Stomach (tissue), 4 donors: Measurements from ENCODE around the gene FAM237B.

Source experiments
- POLR2A ChIP-seq, 4 donors: fragments of 450-650 bp; IDR thresholded peaks; one replicate each; pipeline ENCODE4 v1.6.1; 2016; ENCODE audit warnings: antibody characterized with exemption in 4 of 4, control low read depth in 2 of 4, mild to moderate bottlenecking in 1 of 4, moderate library complexity in 1 of 4
- TF ChIP-seq, protein P1 (sequence below), 7 experiments: fragments of 450-650 bp in 4 of 7; fragments of 200-600 bp in 3 of 7; sonication (generic) in 3 of 7; IDR thresholded peaks; one replicate each; pipeline ENCODE4 v1.5.1; 2016 to 2019; ENCODE audit warnings: antibody characterized with exemption in 7 of 7, control low read depth in 2 of 7, mild to moderate bottlenecking in 1 of 7

DNA sequence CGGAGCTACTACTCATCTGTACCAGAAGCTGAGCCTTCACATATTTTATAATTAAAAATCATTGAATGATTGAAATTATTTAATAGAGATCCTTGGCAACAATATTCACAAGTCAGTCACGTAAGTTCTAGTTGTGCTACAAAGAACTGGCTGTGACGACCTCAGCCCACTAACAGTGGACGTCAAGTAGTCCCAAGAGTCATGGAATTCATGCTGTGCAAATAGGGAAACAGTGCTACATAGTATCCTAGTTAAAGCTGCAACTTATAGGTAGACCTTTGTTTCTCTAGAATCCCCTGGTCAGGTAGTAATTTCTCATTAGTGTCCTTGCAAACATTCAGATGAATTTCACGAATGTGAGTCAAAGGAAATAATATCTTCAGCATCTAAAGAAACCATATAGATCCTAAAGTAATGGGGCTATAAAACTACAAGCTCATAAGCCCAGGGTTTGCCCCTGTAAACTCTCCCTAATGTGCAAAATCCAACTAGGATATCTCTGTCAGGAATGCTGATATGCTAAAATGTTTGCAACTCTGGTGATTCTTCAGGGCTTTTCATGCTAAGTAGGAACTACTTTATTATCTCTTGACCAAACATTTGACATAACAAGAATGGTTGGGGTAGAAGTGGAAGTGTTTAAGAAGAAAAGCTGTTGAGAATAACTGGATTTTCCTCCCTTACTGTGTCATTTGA lies 44.9 kb downstream of the FAM237B start:
- TF ChIP-seq, protein P1, sequence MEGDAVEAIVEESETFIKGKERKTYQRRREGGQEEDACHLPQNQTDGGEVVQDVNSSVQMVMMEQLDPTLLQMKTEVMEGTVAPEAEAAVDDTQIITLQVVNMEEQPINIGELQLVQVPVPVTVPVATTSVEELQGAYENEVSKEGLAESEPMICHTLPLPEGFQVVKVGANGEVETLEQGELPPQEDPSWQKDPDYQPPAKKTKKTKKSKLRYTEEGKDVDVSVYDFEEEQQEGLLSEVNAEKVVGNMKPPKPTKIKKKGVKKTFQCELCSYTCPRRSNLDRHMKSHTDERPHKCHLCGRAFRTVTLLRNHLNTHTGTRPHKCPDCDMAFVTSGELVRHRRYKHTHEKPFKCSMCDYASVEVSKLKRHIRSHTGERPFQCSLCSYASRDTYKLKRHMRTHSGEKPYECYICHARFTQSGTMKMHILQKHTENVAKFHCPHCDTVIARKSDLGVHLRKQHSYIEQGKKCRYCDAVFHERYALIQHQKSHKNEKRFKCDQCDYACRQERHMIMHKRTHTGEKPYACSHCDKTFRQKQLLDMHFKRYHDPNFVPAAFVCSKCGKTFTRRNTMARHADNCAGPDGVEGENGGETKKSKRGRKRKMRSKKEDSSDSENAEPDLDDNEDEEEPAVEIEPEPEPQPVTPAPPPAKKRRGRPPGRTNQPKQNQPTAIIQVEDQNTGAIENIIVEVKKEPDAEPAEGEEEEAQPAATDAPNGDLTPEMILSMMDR (IDR thresholded peaks at IDR 0.05), result no peak
- no peak for TF ChIP-seq POLR2A (IDR thresholded peaks at IDR 0.05)
